ENCODE results near the gene HAND2. TPM values are rescaled to one million over a fixed set of nuclear protein-coding genes. Genes with fewer than 3 reads are reported as not detected.

Gene HAND2
- total RNA-seq, result 1.7 TPM
- polyA plus RNA-seq (ENCODE audit: insufficient read depth in 1 of 8, insufficient read length in 8 of 8, low replicate concordance in 1 of 8), result 1 to 10 TPM in 3 of 8 donors, under 1 TPM in 5; 0.14 to 9.2 (median 0.60) TPM
- long read RNA-seq, donor 1, result 0 reads
- long read RNA-seq, donor 2, partial matches to known transcripts, result 0 of 1 reads
- long read RNA-seq, donor 2, other reads (novel, unspliced or antisense), result 0 of 1 reads
- long read RNA-seq, donor 3, partial matches to known transcripts, result 0 of 1 reads
- long read RNA-seq, donor 3, other reads (novel, unspliced or antisense), result 0 of 1 reads
- long read RNA-seq, donor 4, result 0 reads
- long read RNA-seq, donor 5, transcript HAND2-201 (2 exons, 2,780 nt), result major isoform, 5 of 5 reads
- long read RNA-seq, donor 5, partial matches to known transcripts, result 0 of 5 reads
- long read RNA-seq, donor 5, other reads (novel, unspliced or antisense), result 0 of 5 reads
- long read RNA-seq, donor 6, result 0 reads
- long read RNA-seq, donor 7, result 0 reads
- long read RNA-seq, donor 8, result 0 reads
- long read RNA-seq, donor 9, result 0 reads
- long read RNA-seq, donor 10, partial matches to known transcripts, result 0 of 1 reads
- long read RNA-seq, donor 10, other reads (novel, unspliced or antisense), result 0 of 1 reads
- long read RNA-seq, donor 11, partial matches to known transcripts, result 0 of 1 reads
- long read RNA-seq, donor 11, other reads (novel, unspliced or antisense), result 0 of 1 reads

- Histone ChIP-seq H3K27me3 (ENCODE audit: control insufficient read depth, insufficient read depth, low read length) (peaks cover 93% of the 10 kb centered on the region), H3K27ac (ENCODE audit: low read length) (peak within 1 kb of the TSS; percentile 77), H3K4me1 (ENCODE audit: control insufficient read depth, insufficient read depth, low read length) (peaks cover 28% of the 10 kb centered on the region), H3K9me3 (replicated peaks; ENCODE audit: control insufficient read depth, low read depth, low read length) (no peaks in the 10 kb centered on the region), H3K4me3 (ENCODE audit: low read length) (peak within 1 kb of the TSS; percentile 52), H3K36me3 (ENCODE audit: control insufficient read depth, insufficient read depth, low read length) (no peaks in the 10 kb centered on the region)
- WGBS (ENCODE audit: insufficient coverage), result 0% methylated on average over 64 of the region's 81 CpGs
- DNase-seq, result peak; percentile 88
Measured at GRCh38 chr4:173529477-173530325, at the start of gene HAND2. TSS of gene HAND2 (minus strand) at chr4:173530229. CDS start at chr4:173529289, 940 bp downstream.

GRCh38 chr4:173578956-173579355 is 48.9 kb upstream of the HAND2 start:
- DNase-seq, result no peak
- Histone ChIP-seq H3K4me3 (ENCODE audit: low read length) (no peak overlapping the region), H3K36me3 (ENCODE audit: control insufficient read depth, insufficient read depth, low read length) (no peaks in the 10 kb centered on the region), H3K27ac (ENCODE audit: low read length) (no peak overlapping the region), H3K4me1 (ENCODE audit: control insufficient read depth, insufficient read depth, low read length) (no peaks in the 10 kb centered on the region), H3K27me3 (ENCODE audit: control insufficient read depth, insufficient read depth, low read length) (no peaks in the 10 kb centered on the region), H3K9me3 (replicated peaks; ENCODE audit: control insufficient read depth, low read depth, low read length) (no peaks in the 10 kb centered on the region)
- 86% methylated on average over 2 of the region's 7 CpGs for WGBS (ENCODE audit: insufficient coverage)

- Histone ChIP-seq H3K9me3 (replicated peaks; ENCODE audit: control insufficient read depth, low read depth, low read length) (no peaks in the 10 kb centered on the region), H3K4me3 (ENCODE audit: low read length) (no peak overlapping the region), H3K36me3 (ENCODE audit: control insufficient read depth, insufficient read depth, low read length) (no peaks in the 10 kb centered on the region), H3K4me1 (ENCODE audit: control insufficient read depth, insufficient read depth, low read length) (no peaks in the 10 kb centered on the region), H3K27ac (ENCODE audit: low read length) (no peak overlapping the region), H3K27me3 (ENCODE audit: control insufficient read depth, insufficient read depth, low read length) (no peaks in the 10 kb centered on the region)
- WGBS (ENCODE audit: insufficient coverage), result 66% methylated on average over 5 of the region's 5 CpGs
- DNase-seq, result no peak
Measured at GRCh38 chr4:173577963-173578362, 47.9 kb upstream of the HAND2 start.

GRCh38 chr4:173575482-173576152 is 45.6 kb upstream of the HAND2 start:
- Histone ChIP-seq H3K4me3 (ENCODE audit: low read length) (no peak overlapping the region), H3K4me1 (ENCODE audit: control insufficient read depth, insufficient read depth, low read length) (no peaks in the 10 kb centered on the region), H3K9me3 (replicated peaks; ENCODE audit: control insufficient read depth, low read depth, low read length) (no peaks in the 10 kb centered on the region), H3K27me3 (ENCODE audit: control insufficient read depth, insufficient read depth, low read length) (no peaks in the 10 kb centered on the region), H3K36me3 (ENCODE audit: control insufficient read depth, insufficient read depth, low read length) (no peaks in the 10 kb centered on the region), H3K27ac (ENCODE audit: low read length) (no peak overlapping the region)
- WGBS (ENCODE audit: insufficient coverage), result 100% methylated on average over 1 of the region's 5 CpGs
- DNase-seq, result no peak

- Histone ChIP-seq H3K4me3 (ENCODE audit: low read length) (no peak overlapping the region), H3K9me3 (replicated peaks; ENCODE audit: control insufficient read depth, low read depth, low read length) (no peaks in the 10 kb centered on the region), H3K36me3 (ENCODE audit: control insufficient read depth, insufficient read depth, low read length) (no peaks in the 10 kb centered on the region), H3K4me1 (ENCODE audit: control insufficient read depth, insufficient read depth, low read length) (no peaks in the 10 kb centered on the region), H3K27me3 (ENCODE audit: control insufficient read depth, insufficient read depth, low read length) (no peaks in the 10 kb centered on the region), H3K27ac (ENCODE audit: low read length) (no peak overlapping the region)
- WGBS (ENCODE audit: insufficient coverage), result 29% methylated on average over 1 of the region's 1 CpG
- DNase-seq, result no peak
Measured at GRCh38 chr4:173573725-173574124, 43.7 kb upstream of the HAND2 start.

- H3K27ac ChIP-seq (ENCODE audit: low read length), result no peak overlapping the region
- H3K9me3 ChIP-seq (replicated peaks; ENCODE audit: control insufficient read depth, low read depth, low read length), result no peaks in the 10 kb centered on the region
- 44% methylated on average over 4 of the region's 4 CpGs for WGBS (ENCODE audit: insufficient coverage)
- no peak for DNase-seq
- no peaks in the 10 kb centered on the region for H3K4me1 ChIP-seq (ENCODE audit: control insufficient read depth, insufficient read depth, low read length)
- H3K4me3 ChIP-seq (ENCODE audit: low read length), result no peak overlapping the region
- no peaks in the 10 kb centered on the region for H3K27me3 ChIP-seq (ENCODE audit: control insufficient read depth, insufficient read depth, low read length)
- H3K36me3 ChIP-seq (ENCODE audit: control insufficient read depth, insufficient read depth, low read length), result no peaks in the 10 kb centered on the region
Measured at GRCh38 chr4:173573286-173573685, 43.3 kb upstream of the HAND2 start.

GRCh38 chr4:173572493-173573129 is 42.6 kb upstream of the HAND2 start:
- Histone ChIP-seq H3K4me1 (ENCODE audit: control insufficient read depth, insufficient read depth, low read length) (no peaks in the 10 kb centered on the region), H3K27ac (ENCODE audit: low read length) (no peak overlapping the region)
- WGBS (ENCODE audit: insufficient coverage), result no CpG with 5 or more reads among the region's 3 CpGs

GRCh38 chr4:173571620-173572019 is 41.6 kb upstream of the HAND2 start:
- WGBS (ENCODE audit: insufficient coverage), result no CpG with 5 or more reads among the region's 2 CpGs

More at GRCh38 chr4:173572493-173573129, 42.6 kb upstream of the HAND2 start:
- no peaks in the 10 kb centered on the region for H3K36me3 ChIP-seq (ENCODE audit: control insufficient read depth, insufficient read depth, low read length)
- no peaks in the 10 kb centered on the region for H3K9me3 ChIP-seq (replicated peaks; ENCODE audit: control insufficient read depth, low read depth, low read length)
- H3K27me3 ChIP-seq (ENCODE audit: control insufficient read depth, insufficient read depth, low read length), result no peaks in the 10 kb centered on the region
- H3K4me3 ChIP-seq (ENCODE audit: low read length), result no peak overlapping the region
- DNase-seq, result no peak

GRCh38 chr4:173565281-173565680 is 35.3 kb upstream of the HAND2 start:
- no peaks in the 10 kb centered on the region for H3K36me3 ChIP-seq (ENCODE audit: control insufficient read depth, insufficient read depth, low read length)
- no peak overlapping the region for H3K27ac ChIP-seq (ENCODE audit: low read length)
- no peaks in the 10 kb centered on the region for H3K9me3 ChIP-seq (replicated peaks; ENCODE audit: control insufficient read depth, low read depth, low read length)
- no peaks in the 10 kb centered on the region for H3K27me3 ChIP-seq (ENCODE audit: control insufficient read depth, insufficient read depth, low read length)
- peak; percentile 76 for DNase-seq
- no peaks in the 10 kb centered on the region for H3K4me1 ChIP-seq (ENCODE audit: control insufficient read depth, insufficient read depth, low read length)
- no CpG with 5 or more reads among the region's 2 CpGs for WGBS (ENCODE audit: insufficient coverage)
- no peak overlapping the region for H3K4me3 ChIP-seq (ENCODE audit: low read length)

More at GRCh38 chr4:173571620-173572019, 41.6 kb upstream of the HAND2 start:
- Histone ChIP-seq H3K27me3 (ENCODE audit: control insufficient read depth, insufficient read depth, low read length) (no peaks in the 10 kb centered on the region), H3K36me3 (ENCODE audit: control insufficient read depth, insufficient read depth, low read length) (no peaks in the 10 kb centered on the region), H3K4me1 (ENCODE audit: control insufficient read depth, insufficient read depth, low read length) (no peaks in the 10 kb centered on the region), H3K4me3 (ENCODE audit: low read length) (no peak overlapping the region), H3K9me3 (replicated peaks; ENCODE audit: control insufficient read depth, low read depth, low read length) (no peaks in the 10 kb centered on the region), H3K27ac (ENCODE audit: low read length) (no peak overlapping the region)
- no peak for DNase-seq
